Measurements from ENCODE around the gene ZCCHC17. TPM values are rescaled to one million over a fixed set of nuclear protein-coding genes. Genes with fewer than 3 reads are reported as not detected.

The ZCCHC17 gene
- total RNA-seq, 1 donor from 2014 or later: 51.3 TPM

DNA sequence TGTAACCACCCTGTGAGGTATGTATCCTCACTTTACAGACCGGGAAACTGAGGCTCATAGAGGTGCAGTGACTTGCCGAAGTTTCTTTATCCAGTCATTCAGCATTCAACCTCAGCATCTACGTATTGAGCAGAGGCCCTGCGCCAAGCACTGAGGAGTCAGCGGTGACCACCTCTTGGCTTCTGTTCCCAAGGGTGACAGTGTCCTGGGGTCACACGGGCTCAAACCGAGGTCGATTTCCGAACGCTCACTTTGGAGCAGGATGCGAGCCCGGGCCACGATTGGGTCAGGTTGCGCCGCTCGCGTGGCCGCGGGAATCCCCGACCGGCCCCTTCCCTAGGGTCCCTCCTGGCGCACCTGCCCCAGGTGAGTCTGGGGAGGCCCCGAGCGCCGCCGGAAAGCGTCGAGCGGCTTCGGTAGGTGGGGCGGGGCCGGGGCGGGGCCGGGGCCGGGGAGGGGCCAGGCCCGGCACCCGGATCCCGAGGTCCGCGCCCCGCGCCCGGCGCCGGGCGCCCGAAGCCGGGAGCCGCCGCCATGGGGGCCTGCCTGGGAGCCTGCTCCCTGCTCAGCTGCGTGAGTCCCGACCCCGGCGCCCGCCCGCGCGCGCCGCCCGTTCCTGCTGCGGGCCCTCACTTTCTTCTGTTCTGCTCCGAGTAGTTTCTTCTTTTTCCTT is 116.0 kb downstream of the ZCCHC17 start, which contains the start of gene SERINC2:
Gene SERINC2 (plus strand): TSS at position 482 of the 673 bp plus-strand sequence. CDS start 53 bp downstream, at position 535.
- DNase-seq (ENCODE audit: low read depth): no peak

GRCh38 chr1:31413405-31414001 is 116.7 kb downstream of the ZCCHC17 start:
- Histone ChIP-seq H3K9ac (ENCODE audit: low read length) (peak overlapping the region; percentile 78), H3K27me3 (ENCODE audit: insufficient read depth, low read length) (peaks cover 14% of the 10 kb centered on the region), H3K36me3 (ENCODE audit: insufficient read depth, low read length) (no peaks in the 10 kb centered on the region), H4K20me1 (ENCODE audit: insufficient read depth, low read length) (peaks cover 10% of the 10 kb centered on the region), H3K4me1 (ENCODE audit: insufficient read depth, low read length) (peaks cover 14% of the 10 kb centered on the region), H2AFZ (ENCODE audit: low read depth, low read length) (peak overlapping the region; percentile 91), H3K27ac (ENCODE audit: low read depth, low read length) (no peak overlapping the region), H3K4me3 (ENCODE audit: insufficient read depth, low read depth, low read length) (peak overlapping the region; percentile 76), H3K79me2 (ENCODE audit: insufficient read depth, low read length) (peaks cover 6% of the 10 kb centered on the region), H3K9me3 (ENCODE audit: insufficient read depth, low read depth, low read length) (no peaks in the 10 kb centered on the region), H3K4me2 (ENCODE audit: low read length) (peak overlapping the region; percentile 96)
- no peaks in the 10 kb centered on the region for H3K9me3 Mint-ChIP-seq (ENCODE audit: unreplicated experiment)
- FAIRE-seq (no peak), DNase-seq (ENCODE audit: low read depth) (no peak)
- peaks cover 5% of the 10 kb centered on the region for H3K36me3 Mint-ChIP-seq (ENCODE audit: low read depth, unreplicated experiment)
- TF ChIP-seq, protein P1, sequence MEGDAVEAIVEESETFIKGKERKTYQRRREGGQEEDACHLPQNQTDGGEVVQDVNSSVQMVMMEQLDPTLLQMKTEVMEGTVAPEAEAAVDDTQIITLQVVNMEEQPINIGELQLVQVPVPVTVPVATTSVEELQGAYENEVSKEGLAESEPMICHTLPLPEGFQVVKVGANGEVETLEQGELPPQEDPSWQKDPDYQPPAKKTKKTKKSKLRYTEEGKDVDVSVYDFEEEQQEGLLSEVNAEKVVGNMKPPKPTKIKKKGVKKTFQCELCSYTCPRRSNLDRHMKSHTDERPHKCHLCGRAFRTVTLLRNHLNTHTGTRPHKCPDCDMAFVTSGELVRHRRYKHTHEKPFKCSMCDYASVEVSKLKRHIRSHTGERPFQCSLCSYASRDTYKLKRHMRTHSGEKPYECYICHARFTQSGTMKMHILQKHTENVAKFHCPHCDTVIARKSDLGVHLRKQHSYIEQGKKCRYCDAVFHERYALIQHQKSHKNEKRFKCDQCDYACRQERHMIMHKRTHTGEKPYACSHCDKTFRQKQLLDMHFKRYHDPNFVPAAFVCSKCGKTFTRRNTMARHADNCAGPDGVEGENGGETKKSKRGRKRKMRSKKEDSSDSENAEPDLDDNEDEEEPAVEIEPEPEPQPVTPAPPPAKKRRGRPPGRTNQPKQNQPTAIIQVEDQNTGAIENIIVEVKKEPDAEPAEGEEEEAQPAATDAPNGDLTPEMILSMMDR (IDR thresholded peaks at IDR 0.05; ENCODE audit: insufficient read depth, low read depth, low read length): no peak
- TF ChIP-seq EZH2 (IDR thresholded peaks at IDR 0.05; ENCODE audit: insufficient read depth, low read length): peak; percentile 79
- H3K4me1 Mint-ChIP-seq (ENCODE audit: low read depth, unreplicated experiment): peaks cover 14% of the 10 kb centered on the region
- H3K27me3 Mint-ChIP-seq (ENCODE audit: low read depth, unreplicated experiment): peaks cover 38% of the 10 kb centered on the region
- H3K27ac Mint-ChIP-seq (ENCODE audit: unreplicated experiment): peak overlapping the region; percentile 92
- peak overlapping the region; percentile 100 for H3K4me3 Mint-ChIP-seq (ENCODE audit: unreplicated experiment)

More for the DNA sequence above, 116.0 kb downstream of the ZCCHC17 start, which contains the start of gene SERINC2:
- H3K4me1 Mint-ChIP-seq (ENCODE audit: low read depth, unreplicated experiment): peaks cover 14% of the 10 kb centered on the region
- H3K27ac Mint-ChIP-seq (ENCODE audit: unreplicated experiment): peak within 1 kb of the TSS; percentile 92
- FAIRE-seq: no peak
- peaks cover 40% of the 10 kb centered on the region for H3K27me3 Mint-ChIP-seq (ENCODE audit: low read depth, unreplicated experiment)
- Histone ChIP-seq H3K9me3 (ENCODE audit: insufficient read depth, low read depth, low read length) (no peaks in the 10 kb centered on the region), H3K4me2 (ENCODE audit: low read length) (peak within 1 kb of the TSS; percentile 96), H3K27ac (ENCODE audit: low read depth, low read length) (no peak within 1 kb of the TSS), H3K79me2 (ENCODE audit: insufficient read depth, low read length) (peaks cover 6% of the 10 kb centered on the region), H3K4me3 (ENCODE audit: insufficient read depth, low read depth, low read length) (peak within 1 kb of the TSS; percentile 76), H3K36me3 (ENCODE audit: insufficient read depth, low read length) (no peaks in the 10 kb centered on the region), H4K20me1 (ENCODE audit: insufficient read depth, low read length) (peaks cover 10% of the 10 kb centered on the region), H3K9ac (ENCODE audit: low read length) (peak within 1 kb of the TSS; percentile 78), H3K27me3 (ENCODE audit: insufficient read depth, low read length) (peaks cover 14% of the 10 kb centered on the region), H2AFZ (ENCODE audit: low read depth, low read length) (peak within 1 kb of the TSS; percentile 91), H3K4me1 (ENCODE audit: insufficient read depth, low read length) (peaks cover 14% of the 10 kb centered on the region)
- no peak for TF ChIP-seq EZH2 (IDR thresholded peaks at IDR 0.05; ENCODE audit: insufficient read depth, low read length)
- TF ChIP-seq, protein P1 (IDR thresholded peaks at IDR 0.05; ENCODE audit: insufficient read depth, low read depth, low read length): no peak
- H3K36me3 Mint-ChIP-seq (ENCODE audit: low read depth, unreplicated experiment): peaks cover 5% of the 10 kb centered on the region
- peak within 1 kb of the TSS; percentile 100 for H3K4me3 Mint-ChIP-seq (ENCODE audit: unreplicated experiment)
- no peaks in the 10 kb centered on the region for H3K9me3 Mint-ChIP-seq (ENCODE audit: unreplicated experiment)

Other genes starting within 250 kb of the ZCCHC17 start
- gene PUM1, start 231.3 kb upstream of the ZCCHC17 start, total RNA-seq: 131 and 143 TPM in 2 replicates
- 5.6 and 6.8 TPM in 2 replicates for gene NKAIN1, start 57.1 kb upstream of the ZCCHC17 start, total RNA-seq
- 41.0 and 42.0 TPM in 2 replicates for gene SNRNP40, start 244 bp upstream of the ZCCHC17 start, total RNA-seq
- gene FABP3, start 76.0 kb downstream of the ZCCHC17 start, total RNA-seq: 13.5 and 20.4 TPM in 2 replicates
- gene SERINC2, start 116.2 kb downstream of the ZCCHC17 start, total RNA-seq: 29.4 and 30.4 TPM in 2 replicates